ENCODE data around the gene HS6ST3.

HS6ST3 gene

GRCh38 chr13:96816261-96816660 is 726.4 kb downstream of the HS6ST3 start:
- no peak for TF ChIP-seq CTCF (IDR thresholded peaks at IDR 0.05; ENCODE audit: low read depth, low read length, missing control alignments)
- in situ Hi-C loops (cut with HindIII; ENCODE audit: low sequenced_read_pairs), result no loop called here
- H3K4me3 ChIP-seq (ENCODE audit: low read depth, low read length), result no peak overlapping the region
- DNase-seq (ENCODE audit: low read depth), result no peak

- no peak for DNase-seq (ENCODE audit: low read depth)
- no peak for TF ChIP-seq CTCF (IDR thresholded peaks at IDR 0.05; ENCODE audit: low read depth, low read length, missing control alignments)
- in situ Hi-C loops (cut with HindIII; ENCODE audit: low sequenced_read_pairs), result no loop called here
Measured at GRCh38 chr13:96816874-96817273, 727.0 kb downstream of the HS6ST3 start.

GRCh38 chr13:96817336-96817941 is 727.5 kb downstream of the HS6ST3 start:
- no peak for DNase-seq (ENCODE audit: low read depth)
- in situ Hi-C loops (cut with HindIII; ENCODE audit: low sequenced_read_pairs), result no loop called here
- H3K4me3 ChIP-seq (ENCODE audit: low read depth, low read length), result no peak overlapping the region
- TF ChIP-seq CTCF (IDR thresholded peaks at IDR 0.05; ENCODE audit: low read depth, low read length, missing control alignments), result peak; percentile 56

More at GRCh38 chr13:96816874-96817273, 727.0 kb downstream of the HS6ST3 start:
- no peak overlapping the region for H3K4me3 ChIP-seq (ENCODE audit: low read depth, low read length)

GRCh38 chr13:96819375-96819774 is 729.5 kb downstream of the HS6ST3 start:
- no peak for TF ChIP-seq CTCF (IDR thresholded peaks at IDR 0.05; ENCODE audit: low read depth, low read length, missing control alignments)
- DNase-seq (ENCODE audit: low read depth), result no peak
- H3K4me3 ChIP-seq (ENCODE audit: low read depth, low read length), result no peak overlapping the region
- in situ Hi-C loops (cut with HindIII; ENCODE audit: low sequenced_read_pairs), result no loop called here

- TF ChIP-seq CTCF (IDR thresholded peaks at IDR 0.05; ENCODE audit: low read depth, low read length, missing control alignments), result no peak
- in situ Hi-C loops (cut with HindIII; ENCODE audit: low sequenced_read_pairs), result no loop called here
- no peak overlapping the region for H3K4me3 ChIP-seq (ENCODE audit: low read depth, low read length)
- DNase-seq (ENCODE audit: low read depth), result no peak
Measured at GRCh38 chr13:96821381-96821780, 731.5 kb downstream of the HS6ST3 start.

GRCh38 chr13:96821971-96822370 is 732.1 kb downstream of the HS6ST3 start:
- TF ChIP-seq CTCF (IDR thresholded peaks at IDR 0.05; ENCODE audit: low read depth, low read length, missing control alignments), result no peak
- in situ Hi-C loops (cut with HindIII; ENCODE audit: low sequenced_read_pairs), result no loop called here
- no peak for DNase-seq (ENCODE audit: low read depth)
- H3K4me3 ChIP-seq (ENCODE audit: low read depth, low read length), result no peak overlapping the region
